Panc1 (cell line): ENCODE results near the gene CEACAM3.

Experiments
- CTCF ChIP-seq: fragments of 450-650 bp; IDR thresholded peaks from 2 replicates; pipeline ENCODE4 v1.5.1; 2017; ENCODE audit warnings: mild to moderate bottlenecking
- REST ChIP-seq, 2 experiments: IDR thresholded peaks; 2 replicates each; pipeline ENCODE4 v1.6.1; 2011 to 2012; ENCODE audit warnings: low read depth in 2 of 2, control low read depth in 1 of 2, low read length in 1 of 2, mild to moderate bottlenecking in 1 of 2, moderate library complexity in 1 of 2; ENCODE audit not compliant: insufficient read depth in 1 of 2
- SIN3A ChIP-seq: IDR thresholded peaks from 2 replicates; pipeline ENCODE4 v1.6.1; 2012; ENCODE audit warnings: low read depth, mild to moderate bottlenecking, low read length, moderate library complexity, borderline replicate concordance; ENCODE audit not compliant: insufficient read depth
- TCF7L2 ChIP-seq: IDR thresholded peaks from 2 replicates; pipeline ENCODE4 v1.6.1; 2011; ENCODE audit warnings: mild to moderate bottlenecking, low read depth, low read length, inconsistent platforms

GRCh38 chr19:41851456-41851855 is 55.1 kb downstream of the CEACAM3 start:
- TF ChIP-seq CTCF (no peak), REST (IDR thresholded peaks at IDR 0.05; ENCODE audit: insufficient read depth in 1 of 2, low read depth in 2 of 2, low read length in 1 of 2) (no peak), SIN3A (no peak), TCF7L2 (no peak)
